ENCODE data around the gene LCA5.

The LCA5 gene

DNA sequence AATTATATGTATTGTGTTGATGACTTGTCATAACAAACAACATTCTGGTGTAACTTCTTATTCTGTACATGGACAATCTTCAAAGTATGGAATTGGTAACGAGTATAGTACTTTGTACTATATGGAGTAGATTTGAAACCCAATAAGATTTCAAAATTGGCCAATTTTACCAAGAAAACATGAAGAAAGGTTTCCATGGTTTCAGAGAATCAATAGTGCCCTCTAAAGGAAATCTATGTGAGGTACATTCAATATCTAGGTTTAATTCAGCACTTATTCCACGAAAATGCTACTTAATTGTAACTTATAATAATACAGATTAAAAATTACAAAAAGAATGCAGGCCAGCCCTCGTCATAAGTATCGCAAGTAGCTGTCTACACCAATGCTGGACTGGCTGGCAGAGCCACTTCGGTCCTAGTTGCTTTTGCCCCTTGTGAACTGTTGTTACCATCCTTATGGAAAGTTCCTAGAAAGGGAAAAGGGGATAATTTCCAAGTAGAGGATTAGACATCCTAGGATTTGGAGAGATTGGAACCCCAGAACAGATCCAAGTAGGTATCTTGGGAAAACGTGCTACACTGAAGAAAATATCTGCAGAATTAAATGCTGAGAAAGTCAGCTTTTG is 70.9 kb downstream of the LCA5 start:
- TF ChIP-seq, protein P1, sequence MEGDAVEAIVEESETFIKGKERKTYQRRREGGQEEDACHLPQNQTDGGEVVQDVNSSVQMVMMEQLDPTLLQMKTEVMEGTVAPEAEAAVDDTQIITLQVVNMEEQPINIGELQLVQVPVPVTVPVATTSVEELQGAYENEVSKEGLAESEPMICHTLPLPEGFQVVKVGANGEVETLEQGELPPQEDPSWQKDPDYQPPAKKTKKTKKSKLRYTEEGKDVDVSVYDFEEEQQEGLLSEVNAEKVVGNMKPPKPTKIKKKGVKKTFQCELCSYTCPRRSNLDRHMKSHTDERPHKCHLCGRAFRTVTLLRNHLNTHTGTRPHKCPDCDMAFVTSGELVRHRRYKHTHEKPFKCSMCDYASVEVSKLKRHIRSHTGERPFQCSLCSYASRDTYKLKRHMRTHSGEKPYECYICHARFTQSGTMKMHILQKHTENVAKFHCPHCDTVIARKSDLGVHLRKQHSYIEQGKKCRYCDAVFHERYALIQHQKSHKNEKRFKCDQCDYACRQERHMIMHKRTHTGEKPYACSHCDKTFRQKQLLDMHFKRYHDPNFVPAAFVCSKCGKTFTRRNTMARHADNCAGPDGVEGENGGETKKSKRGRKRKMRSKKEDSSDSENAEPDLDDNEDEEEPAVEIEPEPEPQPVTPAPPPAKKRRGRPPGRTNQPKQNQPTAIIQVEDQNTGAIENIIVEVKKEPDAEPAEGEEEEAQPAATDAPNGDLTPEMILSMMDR (IDR thresholded peaks at IDR 0.05; ENCODE audit: low read depth, low read length) = peak; percentile 55
- DNase-seq (ENCODE audit: extremely low read depth, low read depth) = no peak

DNA sequence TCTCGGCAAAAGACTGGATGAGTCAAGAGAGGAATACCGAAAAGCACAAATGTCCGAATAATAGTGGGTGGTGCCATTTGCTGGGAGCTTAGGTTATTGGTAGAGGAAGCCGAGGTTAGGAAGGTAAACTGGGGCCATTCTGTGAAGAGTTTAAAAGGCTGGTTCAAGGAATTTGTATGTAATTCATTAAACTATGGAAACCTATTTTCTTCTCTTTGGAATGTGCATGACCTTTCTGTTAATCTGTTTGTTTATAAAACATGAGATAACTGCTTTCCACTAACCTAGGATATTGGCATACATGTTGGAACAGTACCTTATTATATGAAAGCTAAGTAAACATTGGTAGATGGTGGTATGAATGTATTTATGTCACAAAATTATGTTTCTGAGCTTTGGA is 71.8 kb downstream of the LCA5 start:
- no peak for DNase-seq (ENCODE audit: extremely low read depth, low read depth)
- TF ChIP-seq, protein P1 (IDR thresholded peaks at IDR 0.05; ENCODE audit: low read depth, low read length) = no peak

DNA sequence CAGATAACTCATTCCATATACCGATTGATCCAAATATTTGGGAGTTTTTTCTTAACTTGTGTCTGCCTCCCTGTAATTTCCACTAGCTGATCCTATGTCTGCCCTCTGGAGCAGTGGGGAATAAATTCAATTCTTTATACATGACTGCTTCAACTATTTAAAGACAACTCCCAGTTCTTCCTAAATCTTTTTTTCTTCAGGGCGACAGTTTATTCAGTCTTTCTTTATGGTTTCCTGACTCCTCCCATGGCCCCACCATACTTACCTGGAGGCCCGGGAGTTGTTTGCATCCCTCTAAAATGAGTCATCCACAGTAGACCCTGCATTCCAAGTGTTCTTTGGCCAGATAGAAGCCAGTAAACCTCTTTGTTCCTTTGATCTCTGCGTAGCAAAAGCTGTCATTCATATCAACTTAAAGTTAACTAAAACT is 73.6 kb downstream of the LCA5 start:
- TF ChIP-seq, protein P1 (IDR thresholded peaks at IDR 0.05; ENCODE audit: low read depth, low read length) = no peak
- no peak for DNase-seq (ENCODE audit: extremely low read depth, low read depth)

DNA sequence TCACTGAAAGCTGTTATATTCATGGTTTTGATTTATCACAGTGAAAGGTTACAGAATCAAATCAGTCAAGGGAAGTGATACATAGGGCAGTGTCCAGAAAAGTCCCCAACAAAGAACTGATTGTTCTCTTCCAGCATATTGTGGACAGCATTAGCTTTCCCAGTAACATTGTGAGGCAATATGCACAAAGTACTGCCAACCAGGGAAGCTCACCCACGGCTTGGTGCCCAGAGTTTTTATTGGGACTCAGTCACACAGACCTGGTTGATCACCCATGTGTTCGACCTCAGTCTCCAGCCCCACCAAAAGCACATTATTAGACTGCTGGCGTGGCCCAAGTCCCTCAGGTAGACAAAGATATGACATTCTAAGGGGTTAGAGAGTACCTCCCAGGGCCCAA is 76.0 kb downstream of the LCA5 start:
- DNase-seq (ENCODE audit: extremely low read depth, low read depth) = no peak
- TF ChIP-seq, protein P1 (IDR thresholded peaks at IDR 0.05; ENCODE audit: low read depth, low read length) = no peak

DNA sequence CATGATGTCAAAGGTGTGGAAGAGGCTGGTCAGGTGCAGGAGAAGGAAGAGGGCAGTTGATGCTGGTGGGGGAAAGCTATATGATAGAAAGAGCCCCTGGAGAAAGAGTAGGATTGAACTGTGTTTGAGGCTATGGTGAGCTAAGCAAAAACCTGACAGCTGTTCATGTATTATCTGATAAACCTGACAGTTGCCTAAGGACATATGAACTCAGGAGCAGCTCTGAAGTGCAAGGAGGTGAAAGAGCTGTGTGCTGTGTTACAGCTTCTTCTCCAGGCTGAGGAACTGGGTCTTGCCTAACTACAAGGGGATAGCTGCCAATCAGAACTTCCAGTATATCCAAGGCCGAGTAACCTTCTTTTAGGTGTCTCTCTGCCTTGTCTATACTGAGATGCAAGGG is 81.8 kb downstream of the LCA5 start:
- DNase-seq (ENCODE audit: extremely low read depth, low read depth) = no peak

DNA sequence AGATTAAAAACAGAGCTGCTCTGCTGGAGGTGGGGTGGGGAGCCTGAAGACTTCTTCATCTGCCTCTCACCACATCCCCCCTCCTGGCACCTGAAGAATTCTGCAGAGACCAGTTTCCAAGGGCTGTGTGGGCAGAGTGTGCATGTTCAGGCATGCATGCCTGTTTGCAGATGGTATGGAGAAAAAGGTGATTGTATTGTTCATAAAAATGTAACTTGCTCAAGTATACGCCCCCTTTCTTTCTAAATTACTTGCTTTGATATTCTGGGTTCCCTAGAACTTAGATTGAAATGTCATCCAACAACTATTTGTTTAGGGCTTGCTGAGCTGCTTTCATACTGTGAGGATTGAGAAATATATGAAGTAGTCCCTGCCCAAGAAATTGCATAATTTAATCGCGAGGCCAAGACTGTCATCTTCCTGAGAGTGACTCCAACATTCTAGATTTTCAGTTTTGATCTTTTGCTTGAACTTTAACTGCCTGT is 83.6 kb downstream of the LCA5 start:
- TF ChIP-seq, protein P1 (IDR thresholded peaks at IDR 0.05; ENCODE audit: low read depth, low read length) = no peak

More for the DNA sequence above, 81.8 kb downstream of the LCA5 start:
- TF ChIP-seq, protein P1 (IDR thresholded peaks at IDR 0.05; ENCODE audit: low read depth, low read length) = no peak

DNA sequence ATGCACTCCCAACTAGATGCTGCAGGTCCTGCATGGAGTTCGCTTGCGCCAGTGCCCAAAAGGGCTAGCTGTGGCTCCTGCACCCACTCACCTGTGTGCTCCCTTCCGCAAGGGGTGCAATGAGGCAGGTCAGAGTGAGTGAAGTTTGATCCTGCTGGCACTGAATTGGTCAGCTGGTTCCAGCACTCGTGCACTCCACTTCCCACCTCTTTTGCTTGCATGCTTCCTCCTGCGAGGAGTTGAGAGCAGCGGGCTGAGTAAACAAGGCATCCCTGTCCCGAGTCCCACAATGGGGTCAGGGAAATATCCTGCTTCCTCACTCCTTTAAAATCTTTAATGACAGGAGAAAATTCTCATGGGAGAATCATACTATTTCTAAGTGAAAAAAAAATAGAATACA is 86.2 kb downstream of the LCA5 start:
- no peak for DNase-seq (ENCODE audit: extremely low read depth, low read depth)
- TF ChIP-seq, protein P1 (IDR thresholded peaks at IDR 0.05; ENCODE audit: low read depth, low read length) = no peak

More for the DNA sequence above, 83.6 kb downstream of the LCA5 start:
- DNase-seq (ENCODE audit: extremely low read depth, low read depth) = no peak

All from AG09319 (cell line).